ENCODE data around the gene C3orf80.

DNA sequence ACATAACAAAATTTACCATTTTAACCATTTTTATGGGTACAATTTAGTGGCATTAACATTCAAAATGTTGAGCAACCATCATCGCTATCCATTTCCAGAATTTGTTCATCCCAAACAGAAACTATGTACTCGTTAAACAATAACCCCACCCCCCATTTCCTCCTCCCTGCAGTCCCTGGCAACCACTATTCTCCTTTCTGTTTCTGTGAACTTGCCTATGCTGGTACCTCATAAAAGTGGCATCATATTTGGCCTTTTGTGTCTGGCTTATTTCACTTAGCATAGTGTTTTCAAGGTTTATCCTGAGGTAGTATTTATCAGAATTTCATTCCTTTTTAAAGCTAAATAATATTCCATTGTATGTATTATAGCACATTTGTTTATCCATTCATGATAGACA, 32.4 kb downstream of the C3orf80 start:
- TF ChIP-seq, protein P1, sequence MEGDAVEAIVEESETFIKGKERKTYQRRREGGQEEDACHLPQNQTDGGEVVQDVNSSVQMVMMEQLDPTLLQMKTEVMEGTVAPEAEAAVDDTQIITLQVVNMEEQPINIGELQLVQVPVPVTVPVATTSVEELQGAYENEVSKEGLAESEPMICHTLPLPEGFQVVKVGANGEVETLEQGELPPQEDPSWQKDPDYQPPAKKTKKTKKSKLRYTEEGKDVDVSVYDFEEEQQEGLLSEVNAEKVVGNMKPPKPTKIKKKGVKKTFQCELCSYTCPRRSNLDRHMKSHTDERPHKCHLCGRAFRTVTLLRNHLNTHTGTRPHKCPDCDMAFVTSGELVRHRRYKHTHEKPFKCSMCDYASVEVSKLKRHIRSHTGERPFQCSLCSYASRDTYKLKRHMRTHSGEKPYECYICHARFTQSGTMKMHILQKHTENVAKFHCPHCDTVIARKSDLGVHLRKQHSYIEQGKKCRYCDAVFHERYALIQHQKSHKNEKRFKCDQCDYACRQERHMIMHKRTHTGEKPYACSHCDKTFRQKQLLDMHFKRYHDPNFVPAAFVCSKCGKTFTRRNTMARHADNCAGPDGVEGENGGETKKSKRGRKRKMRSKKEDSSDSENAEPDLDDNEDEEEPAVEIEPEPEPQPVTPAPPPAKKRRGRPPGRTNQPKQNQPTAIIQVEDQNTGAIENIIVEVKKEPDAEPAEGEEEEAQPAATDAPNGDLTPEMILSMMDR (conservative IDR thresholded peaks at IDR 0.05; ENCODE audit: low read depth, low read length): no peak
- no peak for TF ChIP-seq EZH2phosphoT487 (IDR thresholded peaks at IDR 0.05; ENCODE audit: borderline replicate concordance, low read length)
